Measurements from ENCODE around the gene FAM219B.

The FAM219B gene

GRCh38 chr15:74850393-74850792, 56.3 kb downstream of the FAM219B start:
- TF ChIP-seq CTCF (IDR thresholded peaks at IDR 0.05) = no peak
- H3K36me3 ChIP-seq = peaks cover 91% of the 10 kb centered on the region

More at GRCh38 chr15:74850393-74850792, 56.3 kb downstream of the FAM219B start:
- Histone ChIP-seq H3K4me3 (ENCODE audit: low read depth in 1 of 2, low read length in 1 of 2) (no peak overlapping the region), H3K27me3 (no peaks in the 10 kb centered on the region), H3K9me3 (no peaks in the 10 kb centered on the region), H3K4me1 (ENCODE audit: control insufficient read depth in 1 of 2, insufficient read depth in 1 of 2, low read depth in 1 of 2, low read length in 1 of 2) (no peaks in the 10 kb centered on the region), H3K27ac (no peak overlapping the region)

All from neutrophil (primary cell).